Measurements from ENCODE around the gene SMPD2. TPM values are rescaled to one million over a fixed set of nuclear protein-coding genes. Genes with fewer than 3 reads are reported as not detected.

Gene SMPD2
- total and polyA plus RNA-seq, 2 experiments from 2014 or later = 11.1 to 12.5 TPM

- peaks cover 7% of the 10 kb centered on the region for H3K27me3 ChIP-seq
- H3K4me3 ChIP-seq = no peak overlapping the region
- H3K27ac ChIP-seq = no peak overlapping the region
- no peaks in the 10 kb centered on the region for H3K36me3 ChIP-seq
- H3K9me3 ChIP-seq (ENCODE audit: low read depth) = no peaks in the 10 kb centered on the region
- no peaks in the 10 kb centered on the region for H3K4me1 ChIP-seq (ENCODE audit: low read depth)
- no peak for DNase-seq (ENCODE audit: low read depth in 1 of 2, low spot score in 1 of 2)
- no peak for TF ChIP-seq CTCF (IDR thresholded peaks at IDR 0.05; ENCODE audit: low read depth, low read length)
Observed at GRCh38 chr6:109450801-109451200, 10.3 kb downstream of the SMPD2 start.

- Histone ChIP-seq H3K9me3 (ENCODE audit: low read depth) (no peaks in the 10 kb centered on the region), H3K4me3 (no peak overlapping the region), H3K27me3 (peaks cover 7% of the 10 kb centered on the region), H3K27ac (no peak overlapping the region), H3K36me3 (no peaks in the 10 kb centered on the region), H3K4me1 (ENCODE audit: low read depth) (no peaks in the 10 kb centered on the region)
- DNase-seq (ENCODE audit: low read depth in 1 of 2, low spot score in 1 of 2) = no peak
- no peak for TF ChIP-seq CTCF (IDR thresholded peaks at IDR 0.05; ENCODE audit: low read depth, low read length)
Observed at GRCh38 chr6:109451376-109451775, 10.9 kb downstream of the SMPD2 start.

GRCh38 chr6:109452181-109452580, 11.7 kb downstream of the SMPD2 start:
- peaks cover 7% of the 10 kb centered on the region for H3K27me3 ChIP-seq
- no peaks in the 10 kb centered on the region for H3K36me3 ChIP-seq
- H3K9me3 ChIP-seq (ENCODE audit: low read depth) = no peaks in the 10 kb centered on the region
- no peak overlapping the region for H3K27ac ChIP-seq
- no peaks in the 10 kb centered on the region for H3K4me1 ChIP-seq (ENCODE audit: low read depth)
- H3K4me3 ChIP-seq = no peak overlapping the region
- no peak for DNase-seq (ENCODE audit: low read depth in 1 of 2, low spot score in 1 of 2)
- TF ChIP-seq CTCF (IDR thresholded peaks at IDR 0.05; ENCODE audit: low read depth, low read length) = no peak

- Histone ChIP-seq H3K4me1 (ENCODE audit: low read depth) (no peaks in the 10 kb centered on the region), H3K27me3 (peaks cover 7% of the 10 kb centered on the region), H3K36me3 (no peaks in the 10 kb centered on the region), H3K27ac (no peak overlapping the region), H3K4me3 (no peak overlapping the region), H3K9me3 (ENCODE audit: low read depth) (no peaks in the 10 kb centered on the region)
- TF ChIP-seq CTCF (IDR thresholded peaks at IDR 0.05; ENCODE audit: low read depth, low read length) = no peak
- DNase-seq (ENCODE audit: low read depth in 1 of 2, low spot score in 1 of 2) = no peak
Observed at GRCh38 chr6:109453156-109453555, 12.6 kb downstream of the SMPD2 start.

GRCh38 chr6:109453594-109454495, 13.3 kb downstream of the SMPD2 start:
- Histone ChIP-seq H3K36me3 (no peaks in the 10 kb centered on the region), H3K4me1 (ENCODE audit: low read depth) (no peaks in the 10 kb centered on the region), H3K27me3 (peaks cover 7% of the 10 kb centered on the region), H3K4me3 (no peak overlapping the region), H3K27ac (no peak overlapping the region), H3K9me3 (ENCODE audit: low read depth) (no peaks in the 10 kb centered on the region)
- DNase-seq (ENCODE audit: low read depth in 1 of 2, low spot score in 1 of 2) = peak in 1 of 2 donors; percentile 48
- no peak for TF ChIP-seq CTCF (IDR thresholded peaks at IDR 0.05; ENCODE audit: low read depth, low read length)
